ENCODE measurements around the gene XKR3.

GRCh38 chr22:16866167-16866566 is 41.0 kb upstream of the XKR3 start:
- TF ChIP-seq, protein P1, sequence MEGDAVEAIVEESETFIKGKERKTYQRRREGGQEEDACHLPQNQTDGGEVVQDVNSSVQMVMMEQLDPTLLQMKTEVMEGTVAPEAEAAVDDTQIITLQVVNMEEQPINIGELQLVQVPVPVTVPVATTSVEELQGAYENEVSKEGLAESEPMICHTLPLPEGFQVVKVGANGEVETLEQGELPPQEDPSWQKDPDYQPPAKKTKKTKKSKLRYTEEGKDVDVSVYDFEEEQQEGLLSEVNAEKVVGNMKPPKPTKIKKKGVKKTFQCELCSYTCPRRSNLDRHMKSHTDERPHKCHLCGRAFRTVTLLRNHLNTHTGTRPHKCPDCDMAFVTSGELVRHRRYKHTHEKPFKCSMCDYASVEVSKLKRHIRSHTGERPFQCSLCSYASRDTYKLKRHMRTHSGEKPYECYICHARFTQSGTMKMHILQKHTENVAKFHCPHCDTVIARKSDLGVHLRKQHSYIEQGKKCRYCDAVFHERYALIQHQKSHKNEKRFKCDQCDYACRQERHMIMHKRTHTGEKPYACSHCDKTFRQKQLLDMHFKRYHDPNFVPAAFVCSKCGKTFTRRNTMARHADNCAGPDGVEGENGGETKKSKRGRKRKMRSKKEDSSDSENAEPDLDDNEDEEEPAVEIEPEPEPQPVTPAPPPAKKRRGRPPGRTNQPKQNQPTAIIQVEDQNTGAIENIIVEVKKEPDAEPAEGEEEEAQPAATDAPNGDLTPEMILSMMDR (IDR thresholded peaks at IDR 0.05): no peak
- TF ChIP-seq EZH2 (IDR thresholded peaks at IDR 0.05; ENCODE audit: borderline replicate concordance, insufficient read depth, low read depth, low read length, poor library complexity, severe bottlenecking): no peak

All from B cell (primary cell).